ENCODE measurements around the gene SCN2A.
"Not testable (repeated sequence)": the region's sequence is repeated elsewhere in the genome, so short reads cannot be mapped to it uniquely, and the experiment has no call there.

The SCN2A gene

GRCh38 chr2:165344276-165344675, 105.1 kb downstream of the SCN2A start:
- DNase-seq: not testable (repeated sequence)

- no peak for DNase-seq
Measured at GRCh38 chr2:165348441-165348840, 109.2 kb downstream of the SCN2A start.

- DNase-seq: no peak
Measured at GRCh38 chr2:165349181-165349580, 110.0 kb downstream of the SCN2A start.

- DNase-seq: no peak
Measured at GRCh38 chr2:165357758-165358157, 118.5 kb downstream of the SCN2A start.

GRCh38 chr2:165361514-165361913, 122.3 kb downstream of the SCN2A start:
- DNase-seq: no peak

- no peak for DNase-seq
Measured at GRCh38 chr2:165369131-165369897, 130.1 kb downstream of the SCN2A start.

- DNase-seq: no peak
Measured at GRCh38 chr2:165369898-165370296, 130.7 kb downstream of the SCN2A start.

- peak; percentile 11 to 24 for DNase-seq
Measured at GRCh38 chr2:165371356-165371755, 132.1 kb downstream of the SCN2A start.

GRCh38 chr2:165373278-165374010, 134.2 kb downstream of the SCN2A start:
- no peak for DNase-seq

GRCh38 chr2:165376571-165376975, 137.4 kb downstream of the SCN2A start:
- peak; percentile 48 to 50 for DNase-seq

- no peak for DNase-seq
Measured at GRCh38 chr2:165382362-165382761, 143.1 kb downstream of the SCN2A start.

GRCh38 chr2:165390875-165391274, 151.7 kb downstream of the SCN2A start:
- DNase-seq: peak; percentile 67 to 80

GRCh38 chr2:165391791-165392190, 152.6 kb downstream of the SCN2A start:
- DNase-seq: no peak

- DNase-seq: not testable (repeated sequence)
Measured at GRCh38 chr2:165398603-165399002, 159.4 kb downstream of the SCN2A start.

GRCh38 chr2:165401285-165401852, 162.2 kb downstream of the SCN2A start:
- DNase-seq: peak; percentile 30 to 47

- DNase-seq: no peak
Measured at GRCh38 chr2:165402162-165402561, 162.9 kb downstream of the SCN2A start.

- DNase-seq: no peak
Measured at GRCh38 chr2:165406173-165406572, 167.0 kb downstream of the SCN2A start.

GRCh38 chr2:165407466-165407865, 168.3 kb downstream of the SCN2A start:
- DNase-seq: no peak

GRCh38 chr2:165408186-165408585, 169.0 kb downstream of the SCN2A start:
- no peak for DNase-seq

- no peak for DNase-seq
Measured at GRCh38 chr2:165410276-165410675, 171.1 kb downstream of the SCN2A start.

GRCh38 chr2:165414187-165414586, 175.0 kb downstream of the SCN2A start:
- no peak for DNase-seq

GRCh38 chr2:165417009-165417408, 177.8 kb downstream of the SCN2A start:
- no peak for DNase-seq

- DNase-seq: no peak
Measured at GRCh38 chr2:165420231-165420630, 181.0 kb downstream of the SCN2A start.

- DNase-seq: no peak
Measured at GRCh38 chr2:165423081-165423480, 183.9 kb downstream of the SCN2A start.

All from NCI-H1930 (cell line).